DMS153 treated with DMSO at 0.1 percent for 48 hours (cell line): ENCODE measurements around the gene GATA6.

Source experiments
- DNase-seq: peaks from one replicate; lab custom pipeline; 2025; ENCODE audit not compliant: unreplicated experiment; lab: John Stamatoyannopoulos, UW

Gene GATA6

DNA sequence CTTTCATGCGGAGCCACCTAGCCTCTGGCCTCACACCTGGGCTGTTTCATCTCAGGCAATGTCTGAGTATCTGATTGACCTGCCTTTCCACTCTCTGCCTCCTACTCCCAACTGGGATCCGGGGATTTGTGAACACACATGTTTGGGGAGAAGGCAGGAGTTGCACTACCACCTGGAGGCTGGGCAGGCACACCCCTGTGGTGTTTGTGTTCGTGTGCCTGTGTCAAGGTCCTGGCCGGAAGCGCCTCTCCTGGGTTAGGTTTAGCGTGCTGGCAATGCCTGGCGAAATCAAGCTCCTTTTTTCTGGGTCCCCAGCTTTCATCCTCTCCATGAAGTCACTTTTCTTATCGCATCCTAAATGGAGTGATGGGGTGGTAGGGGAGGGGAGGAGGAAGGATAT, 63.9 kb downstream of the GATA6 start:
- DNase-seq, result no peak

DNA sequence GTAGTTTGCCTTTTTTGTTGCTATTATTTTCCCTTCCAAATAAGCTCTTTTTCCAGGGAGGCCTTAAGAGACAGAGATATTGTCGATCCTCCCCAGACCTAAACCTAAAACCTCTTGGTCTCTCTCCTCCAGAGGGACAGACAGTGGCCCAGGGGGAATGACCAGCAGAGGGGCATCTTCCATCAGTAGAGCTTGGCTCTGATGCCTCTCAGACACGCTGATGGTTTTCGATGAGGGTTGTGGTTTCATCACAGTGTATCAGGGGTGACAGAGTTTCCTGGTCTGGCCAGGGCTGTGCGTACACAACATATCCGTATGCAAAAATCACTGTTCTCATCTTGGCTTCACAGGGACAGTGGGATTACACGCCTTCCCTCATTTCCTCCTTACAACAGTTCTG, 68.6 kb downstream of the GATA6 start:
- DNase-seq, result no peak

DNA sequence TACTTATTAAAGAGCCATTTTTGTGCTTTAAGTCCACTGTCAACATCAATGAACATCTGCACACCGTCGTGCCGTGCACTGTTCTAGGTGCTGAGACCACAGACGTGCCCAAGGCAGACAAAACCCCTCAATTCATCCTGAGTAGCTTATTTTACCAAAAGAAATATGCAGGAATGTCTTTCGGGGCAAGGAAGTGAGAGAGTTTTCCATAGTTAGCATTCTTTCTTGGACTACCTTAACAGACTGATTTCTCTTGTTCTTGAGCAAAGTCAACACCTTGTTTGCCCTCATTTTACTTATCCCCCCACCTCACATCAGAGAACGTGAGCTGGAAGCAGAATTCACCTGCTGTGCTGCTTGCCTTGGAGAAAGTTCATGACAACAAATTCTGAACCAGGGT, 69.3 kb downstream of the GATA6 start:
- no peak for DNase-seq

DNA sequence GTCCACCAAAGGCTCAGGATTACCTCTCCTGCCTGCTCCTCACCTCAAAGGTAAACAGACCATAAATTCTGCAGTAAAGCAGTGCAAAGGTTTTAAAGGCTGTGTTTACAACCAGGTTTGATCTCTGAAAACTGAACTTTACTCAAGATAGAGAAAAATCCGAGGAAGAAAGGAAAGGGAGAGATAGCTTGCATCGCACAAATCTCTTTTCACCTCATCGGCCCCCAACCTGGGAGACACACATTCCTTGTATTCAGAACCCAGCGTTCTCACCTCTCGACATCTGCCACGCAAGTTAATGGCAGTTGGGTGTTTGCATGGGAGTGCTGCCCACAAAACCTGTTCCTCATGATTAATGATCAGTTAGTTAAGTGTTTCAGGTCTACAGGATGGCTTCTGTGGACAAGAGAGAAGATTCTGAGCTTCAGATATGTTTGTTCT, 72.6 kb downstream of the GATA6 start:
- peak; percentile 79 for DNase-seq

DNA sequence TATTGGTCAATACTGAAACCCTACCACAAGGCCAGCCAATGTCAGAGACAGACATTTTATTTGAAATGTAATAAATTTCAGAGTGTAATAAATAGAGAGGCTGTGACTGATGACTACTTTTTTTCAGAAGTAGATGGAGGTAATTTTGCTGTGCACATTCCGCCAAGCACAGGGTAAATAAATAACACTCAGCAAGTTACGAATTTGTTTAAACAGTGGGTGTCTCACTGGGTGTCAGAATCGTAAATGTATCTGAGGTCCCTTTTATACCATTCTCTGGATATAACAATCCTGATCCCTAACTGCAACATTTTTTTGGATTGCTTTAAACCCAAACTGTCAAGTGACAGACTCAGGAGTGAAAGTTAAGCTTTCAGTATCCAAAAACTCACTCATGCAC, 74.1 kb downstream of the GATA6 start:
- no peak for DNase-seq

DNA sequence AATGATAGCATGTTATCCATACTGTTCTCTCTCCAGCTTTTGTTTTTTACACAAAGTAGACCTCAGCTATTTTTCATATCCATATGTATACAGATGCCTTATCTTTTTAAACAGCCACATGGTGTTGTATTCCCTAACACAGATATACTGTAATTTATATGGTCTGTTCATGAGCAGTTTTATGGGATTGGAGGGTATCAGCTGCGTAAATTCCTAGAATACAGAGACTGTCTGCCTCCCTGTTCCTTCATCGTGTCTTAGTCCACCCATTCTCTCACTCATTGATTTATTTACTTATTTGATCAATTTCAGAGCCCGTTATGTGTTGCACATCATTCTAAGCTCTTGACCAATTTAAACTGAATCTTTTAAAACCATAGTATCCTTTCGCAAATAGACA, 80.6 kb downstream of the GATA6 start:
- no peak for DNase-seq

DNA sequence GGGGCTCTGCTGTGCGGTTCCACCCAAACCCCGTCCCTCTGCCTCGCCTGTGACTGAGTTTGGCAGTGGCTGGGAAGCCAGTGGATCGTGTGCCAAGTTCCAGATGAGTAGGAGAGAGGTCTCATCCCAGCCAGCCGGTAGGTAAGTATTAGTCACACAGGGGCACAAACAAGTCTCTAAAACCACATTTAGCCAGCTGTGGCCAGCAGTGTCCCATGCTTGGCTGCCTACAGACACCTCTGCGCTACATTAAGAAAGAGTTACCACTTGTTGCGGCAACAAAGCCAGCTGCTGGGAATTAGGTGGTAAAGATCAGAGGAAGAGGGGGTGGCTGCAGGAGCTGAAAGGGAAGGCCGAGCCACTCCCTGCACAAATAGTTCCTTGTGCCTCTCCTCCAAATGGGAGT, 81.2 kb downstream of the GATA6 start:
- no peak for DNase-seq
